GM18520 (cell line): Measurements from ENCODE around the gene SLC4A3.

Source experiments
- ATAC-seq: cut with Tn5 transposase; IDR thresholded peaks from one replicate; pipeline ENCODE4 v1.9.1; 2021; ENCODE audit not compliant: unreplicated experiment

SLC4A3 gene, protein sequence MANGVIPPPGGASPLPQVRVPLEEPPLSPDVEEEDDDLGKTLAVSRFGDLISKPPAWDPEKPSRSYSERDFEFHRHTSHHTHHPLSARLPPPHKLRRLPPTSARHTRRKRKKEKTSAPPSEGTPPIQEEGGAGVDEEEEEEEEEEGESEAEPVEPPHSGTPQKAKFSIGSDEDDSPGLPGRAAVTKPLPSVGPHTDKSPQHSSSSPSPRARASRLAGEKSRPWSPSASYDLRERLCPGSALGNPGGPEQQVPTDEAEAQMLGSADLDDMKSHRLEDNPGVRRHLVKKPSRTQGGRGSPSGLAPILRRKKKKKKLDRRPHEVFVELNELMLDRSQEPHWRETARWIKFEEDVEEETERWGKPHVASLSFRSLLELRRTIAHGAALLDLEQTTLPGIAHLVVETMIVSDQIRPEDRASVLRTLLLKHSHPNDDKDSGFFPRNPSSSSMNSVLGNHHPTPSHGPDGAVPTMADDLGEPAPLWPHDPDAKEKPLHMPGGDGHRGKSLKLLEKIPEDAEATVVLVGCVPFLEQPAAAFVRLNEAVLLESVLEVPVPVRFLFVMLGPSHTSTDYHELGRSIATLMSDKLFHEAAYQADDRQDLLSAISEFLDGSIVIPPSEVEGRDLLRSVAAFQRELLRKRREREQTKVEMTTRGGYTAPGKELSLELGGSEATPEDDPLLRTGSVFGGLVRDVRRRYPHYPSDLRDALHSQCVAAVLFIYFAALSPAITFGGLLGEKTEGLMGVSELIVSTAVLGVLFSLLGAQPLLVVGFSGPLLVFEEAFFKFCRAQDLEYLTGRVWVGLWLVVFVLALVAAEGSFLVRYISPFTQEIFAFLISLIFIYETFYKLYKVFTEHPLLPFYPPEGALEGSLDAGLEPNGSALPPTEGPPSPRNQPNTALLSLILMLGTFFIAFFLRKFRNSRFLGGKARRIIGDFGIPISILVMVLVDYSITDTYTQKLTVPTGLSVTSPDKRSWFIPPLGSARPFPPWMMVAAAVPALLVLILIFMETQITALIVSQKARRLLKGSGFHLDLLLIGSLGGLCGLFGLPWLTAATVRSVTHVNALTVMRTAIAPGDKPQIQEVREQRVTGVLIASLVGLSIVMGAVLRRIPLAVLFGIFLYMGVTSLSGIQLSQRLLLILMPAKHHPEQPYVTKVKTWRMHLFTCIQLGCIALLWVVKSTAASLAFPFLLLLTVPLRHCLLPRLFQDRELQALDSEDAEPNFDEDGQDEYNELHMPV

DNA sequence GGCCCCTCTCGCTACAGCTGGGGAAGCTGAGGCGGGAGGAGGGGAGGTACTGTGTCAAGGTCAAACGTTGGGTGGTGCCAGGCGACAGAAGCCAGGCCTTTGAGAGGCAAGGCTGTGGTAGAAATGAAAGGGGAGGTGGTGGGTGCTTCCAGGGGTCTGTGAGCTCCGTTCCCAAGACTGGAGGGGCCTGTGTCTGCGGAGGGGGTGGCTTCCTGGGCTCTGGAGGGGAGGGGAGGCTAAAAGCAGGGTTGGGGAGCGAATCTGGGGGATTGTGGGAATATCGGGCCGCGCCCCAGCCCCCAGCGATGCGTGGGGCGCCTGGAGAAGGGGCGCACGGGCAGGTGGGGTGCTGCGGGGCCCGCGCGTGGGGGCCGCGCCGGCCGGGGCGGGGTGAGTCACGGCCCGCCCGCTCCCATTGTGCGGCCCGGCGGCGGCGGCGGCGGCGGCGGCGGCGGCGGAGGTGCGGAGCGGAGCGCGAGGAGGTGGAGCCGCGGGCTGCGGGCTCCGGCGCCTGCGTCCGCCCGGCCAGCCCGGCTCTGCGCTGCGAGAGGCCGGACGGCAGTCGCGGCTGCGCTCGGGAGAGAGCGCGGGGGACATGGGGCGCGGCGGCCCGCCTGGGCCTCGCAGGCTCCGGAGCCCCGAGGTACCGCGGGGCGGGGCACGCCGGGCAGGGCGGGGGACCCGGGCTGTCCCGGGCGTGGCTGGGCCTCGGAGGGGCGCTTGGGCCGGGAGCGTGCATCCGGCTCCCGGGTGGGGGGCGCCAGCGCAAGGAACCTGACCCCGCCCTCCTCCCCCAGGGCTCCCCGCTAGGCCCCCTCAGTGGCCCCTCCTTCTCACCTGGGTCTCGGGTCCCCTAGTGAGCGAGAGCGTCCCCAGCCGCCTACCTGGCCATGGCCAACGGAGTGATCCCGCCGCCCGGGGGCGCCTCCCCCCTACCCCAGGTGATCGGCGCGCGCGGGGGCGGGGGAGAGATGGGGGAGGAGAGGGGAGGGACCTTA lies at the start of gene SLC4A3:
Gene SLC4A3, plus strand, starts transcription at position 528 of the 998 bp plus-strand sequence. Its CDS starts 363 bp downstream, at position 891.
- ATAC-seq: no peak

DNA sequence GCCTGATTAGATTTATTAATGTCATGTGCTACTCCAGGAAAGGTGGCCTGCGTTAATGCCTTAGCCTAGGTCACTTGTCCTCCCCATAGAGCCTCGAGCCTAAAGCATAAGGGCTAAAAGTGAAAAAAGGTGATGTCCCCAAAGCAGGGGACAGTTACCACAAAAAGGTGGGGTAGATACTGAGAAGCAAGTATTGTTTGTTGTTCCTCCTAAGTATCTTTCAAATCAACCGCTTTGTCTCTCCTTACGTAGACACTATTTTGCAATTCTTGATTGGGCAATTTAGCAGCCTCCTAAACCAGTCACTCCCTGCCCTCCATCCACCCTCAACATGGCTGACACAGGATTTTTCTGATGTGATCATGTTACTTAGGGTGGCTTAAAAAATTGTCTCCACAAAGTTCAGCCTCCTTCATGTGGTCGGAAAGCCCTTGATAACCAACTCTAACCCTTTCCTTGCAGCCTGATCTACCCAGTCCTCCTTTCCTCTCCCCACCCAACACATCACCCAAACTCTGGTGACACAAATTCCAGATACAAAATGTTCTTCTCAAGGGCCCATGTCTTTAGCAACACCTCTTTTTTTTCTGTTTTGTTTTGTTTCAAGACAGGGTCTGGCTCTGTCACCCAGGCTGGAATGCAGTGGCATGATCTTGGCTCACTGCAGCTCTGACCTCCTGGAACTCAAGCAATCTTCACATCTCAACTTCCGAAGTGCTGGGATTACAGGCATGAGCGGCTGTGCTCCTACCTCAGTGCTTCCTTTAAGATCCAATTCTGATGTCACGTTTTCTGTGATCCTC lies 48.4 kb upstream of the SLC4A3 start:
- no peak for ATAC-seq

GRCh38 chr2:219581346-219581745 lies 46.1 kb upstream of the SLC4A3 start:
- ATAC-seq: no peak

GRCh38 chr2:219591091-219591490 lies 36.3 kb upstream of the SLC4A3 start:
- no peak for ATAC-seq

DNA sequence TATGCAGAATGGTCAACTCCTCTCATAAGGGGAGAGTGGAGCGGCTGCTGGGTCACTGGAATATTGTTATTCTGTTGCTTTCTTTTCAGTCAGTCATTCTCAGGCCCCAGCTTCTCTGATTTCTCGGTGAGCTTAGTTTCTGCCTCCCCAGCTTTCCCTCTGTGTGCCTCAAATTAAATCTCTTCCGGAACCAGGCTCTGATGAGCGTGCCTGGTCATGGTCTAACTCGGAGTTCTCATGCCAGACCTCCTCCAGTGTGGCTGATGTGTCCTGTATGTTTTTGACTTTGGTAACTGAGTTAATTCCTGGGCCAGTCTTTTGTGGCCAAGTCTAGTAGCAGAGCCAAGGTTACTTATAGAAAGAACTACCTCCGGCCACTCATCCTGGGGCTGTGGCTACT lies 34.7 kb upstream of the SLC4A3 start:
- no peak for ATAC-seq

DNA sequence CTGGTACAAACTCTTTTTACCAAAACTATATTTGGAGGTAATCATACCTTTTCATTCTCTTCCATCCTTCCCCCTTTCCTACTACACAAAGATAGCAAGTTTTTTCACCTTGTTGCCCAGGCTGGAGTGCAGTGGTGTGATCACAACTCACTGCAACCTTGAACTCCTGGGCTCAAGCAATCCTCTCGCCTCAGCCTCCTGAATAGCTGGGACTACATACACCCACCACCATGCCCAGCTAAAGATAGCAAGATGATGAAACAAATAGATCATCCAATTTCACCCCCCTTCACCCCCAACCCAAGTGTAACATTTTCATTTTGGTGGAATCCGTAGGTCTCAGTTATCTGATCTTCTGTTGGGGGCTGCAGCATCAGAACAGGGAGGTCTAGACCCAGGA lies 34.3 kb upstream of the SLC4A3 start:
- ATAC-seq: no peak

DNA sequence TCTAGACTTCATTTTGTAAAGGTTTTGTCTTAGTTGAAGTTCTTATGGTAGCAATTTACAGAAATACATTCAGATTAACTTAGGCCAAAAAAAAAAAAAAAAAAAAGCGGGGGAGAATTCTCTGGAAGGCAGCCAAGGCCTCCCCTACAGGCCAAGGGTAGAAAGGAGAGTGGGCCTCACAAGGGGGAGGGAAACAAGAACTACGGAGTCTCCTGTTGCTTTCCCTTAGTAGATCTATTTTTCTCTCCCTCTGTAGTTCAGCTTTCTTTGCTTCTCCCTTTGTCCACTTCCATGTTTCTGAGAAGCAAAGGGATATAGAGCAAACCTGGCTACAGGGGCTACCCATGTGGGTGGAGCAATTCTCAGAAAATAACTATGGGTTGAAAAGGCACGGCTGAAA lies 32.2 kb upstream of the SLC4A3 start:
- ATAC-seq: no peak

DNA sequence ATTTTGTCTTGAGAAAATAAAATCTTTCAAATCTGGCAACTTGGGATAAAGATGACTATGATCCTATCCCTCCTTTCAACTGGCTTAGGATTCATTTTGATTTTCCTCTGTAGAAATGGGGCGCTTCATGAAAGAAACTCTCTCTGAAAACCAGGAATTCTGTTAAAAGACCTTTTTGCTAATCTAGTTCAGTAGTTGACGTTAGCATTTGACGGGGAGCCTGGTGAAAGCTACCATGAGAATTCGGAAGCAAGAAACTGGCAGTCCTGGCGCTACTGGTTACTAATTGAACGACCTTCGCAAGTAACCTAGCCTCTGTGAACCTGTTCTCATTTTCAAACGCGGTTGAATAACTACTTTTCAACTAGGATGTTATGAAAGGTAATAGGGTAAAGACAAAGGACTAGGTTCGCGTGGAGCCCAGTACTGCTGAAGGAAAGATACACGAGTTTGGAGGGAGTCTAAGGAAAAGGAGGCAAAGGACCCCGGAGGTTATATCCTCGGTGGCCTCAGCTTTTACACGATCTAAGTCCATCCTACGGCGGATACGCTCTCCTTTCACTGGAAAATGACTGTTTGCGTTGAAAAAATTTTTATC lies 30.4 kb upstream of the SLC4A3 start:
- no peak for ATAC-seq

GRCh38 chr2:219597552-219598307 lies 29.7 kb upstream of the SLC4A3 start, which contains the start of gene STK11IP:
Gene STK11IP, plus strand, starts transcription at chr2:219597857. Its CDS starts 263 bp downstream, at chr2:219598120.
- peak; percentile 79 for ATAC-seq

DNA sequence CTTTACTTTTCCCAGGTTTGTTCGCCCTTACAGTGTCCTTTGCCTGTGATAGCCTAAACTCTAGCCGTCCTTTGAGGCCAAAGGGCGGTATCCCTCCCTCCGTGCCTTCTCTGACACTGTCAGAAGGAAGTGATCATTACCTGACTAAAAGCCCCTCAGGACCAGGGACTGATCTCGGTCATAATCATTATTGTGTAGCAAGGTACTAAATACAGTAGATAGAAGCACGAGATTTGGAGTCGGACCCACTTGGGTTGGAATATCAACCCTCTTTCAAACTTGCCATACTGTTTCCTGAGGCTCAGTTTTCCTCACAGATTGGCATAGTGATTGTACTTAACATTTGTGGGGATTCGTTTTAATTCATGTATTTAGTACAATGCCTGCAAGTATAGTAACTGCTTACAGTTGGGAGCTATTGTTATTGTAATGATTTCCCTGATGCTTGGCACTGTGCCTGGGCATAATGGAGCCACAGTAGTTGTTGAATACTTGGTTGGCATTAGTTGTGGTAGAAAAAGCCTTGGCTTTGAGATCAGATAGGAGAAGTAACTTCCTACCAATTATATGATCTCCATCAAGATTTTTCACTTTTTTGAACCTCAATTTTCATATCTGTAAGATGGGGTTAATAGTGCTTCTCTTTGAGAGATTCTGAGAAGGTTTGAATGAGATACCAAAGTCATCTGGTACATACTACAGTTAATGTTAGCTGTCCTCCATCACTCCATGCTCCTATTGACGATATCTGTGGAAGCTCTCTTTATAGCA lies 28.9 kb upstream of the SLC4A3 start:
- no peak for ATAC-seq

DNA sequence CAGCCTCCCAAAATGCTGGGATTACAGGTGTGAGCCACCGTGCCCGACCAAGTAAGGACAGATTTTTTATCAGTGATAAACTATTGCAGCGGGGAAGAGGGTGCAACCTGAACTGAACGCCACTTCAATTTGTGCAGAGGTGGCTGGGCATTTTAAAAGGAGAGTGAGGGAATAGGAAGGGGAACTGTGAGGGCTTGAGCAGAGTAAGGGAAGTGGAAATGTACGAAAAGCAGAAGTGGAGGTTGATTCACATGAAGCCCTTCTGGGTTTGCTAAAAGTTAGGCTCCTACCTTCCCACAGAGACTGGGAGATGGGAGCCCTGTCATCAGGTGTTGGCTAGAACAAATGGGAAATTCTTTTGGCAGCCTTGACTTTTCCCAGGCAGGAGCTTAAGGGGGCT lies 23.7 kb upstream of the SLC4A3 start:
- ATAC-seq: no peak

GRCh38 chr2:219605607-219605954 lies 21.8 kb upstream of the SLC4A3 start:
- ATAC-seq: no peak

DNA sequence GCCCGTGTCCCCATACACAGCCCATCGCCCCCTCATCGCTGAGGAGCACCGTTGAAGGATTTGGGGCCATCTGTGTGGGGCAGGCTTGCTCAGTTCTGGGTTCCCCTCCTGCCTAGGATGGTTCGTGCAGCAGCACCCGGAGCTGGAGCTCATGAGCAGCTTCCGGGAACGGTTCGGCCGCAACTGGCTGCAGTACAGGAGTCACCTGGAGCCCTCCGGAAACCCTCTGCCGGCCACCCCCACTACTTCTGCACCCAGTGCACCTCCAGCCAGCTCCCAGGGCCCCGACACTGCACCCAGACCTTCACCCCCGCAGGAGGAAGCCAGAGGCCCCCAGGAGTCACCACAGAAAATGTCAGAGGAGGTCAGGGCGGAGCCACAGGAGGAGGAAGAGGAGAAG lies 19.5 kb upstream of the SLC4A3 start:
- ATAC-seq: no peak

- no peak for ATAC-seq
Observed at GRCh38 chr2:219608399-219608964, 18.9 kb upstream of the SLC4A3 start.

DNA sequence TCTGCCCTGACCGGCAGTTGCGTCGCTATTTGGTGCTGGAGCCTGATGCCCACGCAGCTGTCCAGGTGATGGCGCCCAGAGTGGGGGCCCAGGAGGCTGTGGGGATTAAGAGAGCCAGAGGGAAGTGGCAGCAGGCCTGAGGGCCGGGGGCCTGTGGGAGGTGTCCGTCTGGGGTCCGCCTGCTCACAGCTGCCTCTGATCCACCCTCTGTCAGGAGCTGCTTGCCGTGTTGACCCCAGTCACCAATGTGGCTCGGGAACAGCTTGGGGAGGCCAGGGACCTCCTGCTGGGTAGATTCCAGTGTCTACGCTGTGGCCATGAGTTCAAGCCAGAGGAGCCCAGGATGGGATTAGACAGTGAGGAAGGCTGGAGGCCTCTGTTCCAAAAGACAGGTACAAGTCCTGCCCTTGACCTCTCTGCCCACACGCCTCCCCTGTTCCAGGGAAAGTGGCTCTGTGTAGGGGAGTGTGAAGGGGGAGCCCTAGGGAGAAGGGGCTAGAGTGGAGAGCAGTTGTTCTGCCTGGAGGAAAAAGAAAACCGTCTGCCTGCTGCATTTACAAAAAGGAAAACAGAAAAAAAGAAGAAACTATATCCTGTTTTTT lies 18.2 kb upstream of the SLC4A3 start:
- no peak for ATAC-seq

DNA sequence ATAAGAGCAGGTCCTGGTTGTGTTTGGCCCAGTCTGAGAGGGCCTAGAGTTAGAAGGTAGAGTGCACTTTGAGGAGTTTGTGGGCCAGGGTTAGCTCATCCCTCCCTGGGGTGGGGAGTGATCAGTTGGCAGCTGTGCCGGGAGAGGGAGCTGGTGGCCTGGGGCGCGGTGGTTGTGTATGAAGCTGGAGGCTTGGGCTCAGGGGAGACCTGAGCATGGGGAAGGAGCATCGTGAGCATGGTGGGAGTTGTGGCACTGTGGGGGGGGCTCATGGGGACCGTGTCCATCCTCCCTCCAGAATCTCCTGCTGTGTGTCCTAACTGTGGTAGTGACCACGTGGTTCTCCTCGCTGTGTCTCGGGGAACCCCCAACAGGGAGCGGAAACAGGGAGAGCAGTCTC lies 16.1 kb upstream of the SLC4A3 start:
- no peak for ATAC-seq
